Thyroid gland (tissue), 4 donors: ENCODE results near the gene SRGAP2B.
"Not testable (repeated sequence)": the region's sequence is repeated elsewhere in the genome, so short reads cannot be mapped to it uniquely, and the experiment has no call there.

Source experiments
- POLR2A ChIP-seq, 2 donors: fragments of 450-650 bp; IDR thresholded peaks; one replicate each; pipeline ENCODE4 v1.6.1; 2017; ENCODE audit warnings: antibody characterized with exemption in 2 of 2, mild to moderate bottlenecking in 2 of 2, moderate library complexity in 1 of 2
- TF ChIP-seq, protein P1 (sequence below), 6 experiments: fragments of 200-600 bp in 3 of 6; fragments of 450-650 bp in 3 of 6; sonication (generic) in 3 of 6; IDR thresholded peaks; one replicate each; pipeline ENCODE4 v1.5.1; 2016 to 2019; ENCODE audit warnings: antibody characterized with exemption in 6 of 6, mild to moderate bottlenecking in 2 of 6, inconsistent platforms in 1 of 6, moderate library complexity in 1 of 6

DNA sequence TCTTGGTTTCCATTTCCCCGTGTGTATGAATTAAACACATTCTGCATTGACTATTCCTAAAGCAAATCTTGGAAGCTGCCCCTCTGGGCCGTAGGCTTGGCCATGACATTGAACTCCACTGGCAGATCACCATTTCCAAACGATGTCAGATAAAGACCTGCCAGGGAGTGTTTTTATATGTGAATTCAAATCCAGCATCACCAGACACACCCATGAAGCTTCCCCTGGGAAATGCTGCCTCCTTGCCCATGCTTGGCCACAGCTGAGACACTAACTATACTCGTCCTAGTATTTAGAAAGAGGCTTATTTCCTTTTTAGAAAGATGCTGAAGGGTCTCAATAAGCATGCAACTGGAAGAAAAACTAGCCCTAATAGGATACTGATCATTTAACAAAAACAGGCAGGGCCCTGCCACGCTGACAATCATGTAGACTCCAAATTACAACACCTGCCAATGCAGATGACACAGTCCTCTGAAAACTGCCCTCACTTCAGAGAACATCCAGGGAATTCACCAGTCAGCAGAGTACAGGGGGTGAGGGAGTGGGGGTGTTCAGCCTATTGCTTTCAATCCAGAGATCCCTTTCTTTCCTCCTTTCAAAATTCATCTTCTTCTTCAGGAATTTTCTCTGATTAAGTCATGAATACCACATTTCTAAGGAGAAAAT is 94.9 kb downstream of the SRGAP2B start:
- TF ChIP-seq, protein P1, sequence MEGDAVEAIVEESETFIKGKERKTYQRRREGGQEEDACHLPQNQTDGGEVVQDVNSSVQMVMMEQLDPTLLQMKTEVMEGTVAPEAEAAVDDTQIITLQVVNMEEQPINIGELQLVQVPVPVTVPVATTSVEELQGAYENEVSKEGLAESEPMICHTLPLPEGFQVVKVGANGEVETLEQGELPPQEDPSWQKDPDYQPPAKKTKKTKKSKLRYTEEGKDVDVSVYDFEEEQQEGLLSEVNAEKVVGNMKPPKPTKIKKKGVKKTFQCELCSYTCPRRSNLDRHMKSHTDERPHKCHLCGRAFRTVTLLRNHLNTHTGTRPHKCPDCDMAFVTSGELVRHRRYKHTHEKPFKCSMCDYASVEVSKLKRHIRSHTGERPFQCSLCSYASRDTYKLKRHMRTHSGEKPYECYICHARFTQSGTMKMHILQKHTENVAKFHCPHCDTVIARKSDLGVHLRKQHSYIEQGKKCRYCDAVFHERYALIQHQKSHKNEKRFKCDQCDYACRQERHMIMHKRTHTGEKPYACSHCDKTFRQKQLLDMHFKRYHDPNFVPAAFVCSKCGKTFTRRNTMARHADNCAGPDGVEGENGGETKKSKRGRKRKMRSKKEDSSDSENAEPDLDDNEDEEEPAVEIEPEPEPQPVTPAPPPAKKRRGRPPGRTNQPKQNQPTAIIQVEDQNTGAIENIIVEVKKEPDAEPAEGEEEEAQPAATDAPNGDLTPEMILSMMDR (IDR thresholded peaks at IDR 0.05), result not testable (repeated sequence)
- not testable (repeated sequence) for TF ChIP-seq POLR2A (IDR thresholded peaks at IDR 0.05)
